Activated naive CD4-positive, alpha-beta T cell treated with anti-CD3 and anti-CD28 coated beads, Interleukin-2, amount 50 U/mL, for 72 hours (primary cell): ENCODE results near the gene CALML3. TPM values are rescaled to one million over a fixed set of nuclear protein-coding genes. Genes with fewer than 3 reads are reported as not detected.

Source experiments
- ATAC-seq, 2 donors: fragments of 150-1000 bp; cut with Tn5 transposase; 2 replicates each; pipeline ENCODE4 v1.10.0; 2021; ENCODE audit warnings: mild to moderate bottlenecking in 2 of 2, moderate library complexity in 2 of 2
- DNase-seq, 2 donors: peaks; one replicate each; pipeline ENCODE4 v3.0.0; 2021 to 2022; ENCODE audit warnings: low spot score in 2 of 2
- H3K27ac Mint-ChIP-seq, 2 donors: one replicate each; pipeline ENCODE4 v1.8.0; 2022; ENCODE audit warnings: mild to moderate bottlenecking in 2 of 2, mixed read lengths in 2 of 2
- H3K36me3 Mint-ChIP-seq, 2 donors: one replicate each; pipeline ENCODE4 v1.8.0; 2022; ENCODE audit warnings: mixed read lengths in 2 of 2
- H3K9me3 Mint-ChIP-seq, 2 donors: one replicate each; pipeline ENCODE4 v1.8.0; 2022; ENCODE audit warnings: mixed read lengths in 2 of 2
- total RNA-seq, 2 donors: library from RNA; stranded (reverse); gene quantifications; one replicate each; pipeline ENCODE4 v1.2.3, GENCODE V29; 2022

Gene CALML3
- total RNA-seq, 2 donors from 2014 or later = not detected

DNA sequence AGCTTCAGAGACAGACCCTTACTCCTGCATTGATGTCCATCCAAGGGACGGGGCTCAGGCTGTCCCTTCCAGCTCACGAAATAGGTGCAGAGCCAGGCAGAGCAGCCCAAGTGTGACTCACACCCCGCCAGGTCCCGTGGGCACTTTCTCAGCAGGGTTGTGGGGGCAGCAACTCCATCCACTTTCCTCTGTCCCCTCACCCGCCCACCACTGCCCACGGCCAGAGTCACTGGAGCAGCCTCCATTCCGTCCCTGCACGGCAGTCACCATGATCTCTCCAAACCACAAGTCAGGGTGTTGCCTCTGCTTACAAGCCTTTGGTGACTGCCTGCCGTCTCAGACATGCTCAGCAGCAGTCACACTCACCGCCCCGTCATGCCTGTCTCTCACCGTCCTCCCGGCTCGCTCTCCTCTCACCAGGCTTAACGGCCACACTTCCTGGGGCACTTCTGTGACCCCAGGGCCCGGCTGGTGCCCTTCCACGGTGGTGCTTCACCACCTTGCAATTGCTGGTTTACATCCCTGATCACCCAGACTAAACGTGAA is 39.3 kb downstream of the CALML3 start:
- H3K36me3 Mint-ChIP-seq = peaks cover 0 to 7% of the 10 kb centered on the region in 2 donors

DNA sequence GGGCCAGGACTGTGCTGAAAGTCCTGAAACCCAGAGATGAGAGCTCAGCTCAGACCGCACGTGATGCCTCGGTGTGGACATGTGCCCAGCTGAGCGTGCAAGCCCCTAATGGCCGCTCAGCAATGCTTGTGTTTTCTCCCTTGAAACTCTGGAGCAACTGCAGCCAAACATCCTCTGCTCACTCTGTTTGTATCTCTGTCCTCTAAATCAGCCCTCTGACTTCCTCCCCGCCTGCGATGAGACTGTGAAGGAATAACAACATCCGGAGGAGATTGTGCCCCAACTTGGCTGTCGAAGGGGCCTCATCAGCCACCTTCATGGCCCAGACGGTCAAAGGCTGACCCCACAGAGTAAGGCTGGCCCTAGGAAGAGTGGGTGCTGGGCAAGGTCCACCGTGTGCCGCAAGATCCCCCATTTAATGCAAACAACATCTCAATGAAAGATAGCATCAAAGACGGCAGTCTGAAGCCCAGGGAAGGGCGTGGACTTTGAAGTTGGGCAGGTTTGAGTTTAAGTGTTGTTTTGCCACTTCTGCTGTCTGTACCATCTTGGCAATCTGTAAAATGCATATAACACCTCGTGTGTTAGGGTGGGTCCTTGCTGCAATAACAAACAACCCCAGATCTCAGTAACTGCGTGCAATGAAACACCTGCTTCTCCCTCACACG is 39.9 kb downstream of the CALML3 start:
- ATAC-seq (peak in 1 of 2 donors; percentile 27), DNase-seq (peak in 1 of 2 donors; percentile 47)
- H3K9me3 Mint-ChIP-seq = peaks cover 4 to 9% of the 10 kb centered on the region in 2 donors
- peaks cover 0 to 7% of the 10 kb centered on the region in 2 donors for H3K36me3 Mint-ChIP-seq
- H3K27ac Mint-ChIP-seq = peak overlapping the region; percentile 87 to 89

More for the DNA sequence above, 39.3 kb downstream of the CALML3 start:
- peak; percentile 57 to 75 for DNase-seq
- Mint-ChIP-seq H3K27ac (peak overlapping the region; percentile 87 to 89), H3K9me3 (peaks cover 2 to 4% of the 10 kb centered on the region in 2 donors)
- peak; percentile 71 to 93 for ATAC-seq

DNA sequence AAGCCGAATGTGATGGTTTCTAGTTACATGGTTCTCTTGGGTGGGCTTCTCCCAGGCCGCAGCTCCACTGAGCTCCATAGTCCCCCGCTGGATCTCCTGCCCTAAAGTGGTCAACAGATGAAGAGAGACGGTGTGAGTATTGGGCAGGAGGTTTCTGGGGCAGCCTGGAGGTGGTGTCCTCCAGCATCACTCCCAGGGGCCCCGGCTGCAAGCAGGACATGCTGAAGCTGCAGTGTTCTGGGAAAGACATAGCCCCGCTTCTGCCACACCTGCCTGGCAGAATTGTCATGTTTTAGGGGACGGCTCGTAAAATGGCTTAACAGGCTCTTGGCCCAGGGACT is 40.4 kb downstream of the CALML3 start:
- DNase-seq (peak in 1 of 2 donors; percentile 37), ATAC-seq (no peak)
- Mint-ChIP-seq H3K36me3 (peaks cover 0 to 7% of the 10 kb centered on the region in 2 donors), H3K9me3 (peaks cover 4 to 9% of the 10 kb centered on the region in 2 donors), H3K27ac (peak overlapping the region; percentile 79 to 89)

DNA sequence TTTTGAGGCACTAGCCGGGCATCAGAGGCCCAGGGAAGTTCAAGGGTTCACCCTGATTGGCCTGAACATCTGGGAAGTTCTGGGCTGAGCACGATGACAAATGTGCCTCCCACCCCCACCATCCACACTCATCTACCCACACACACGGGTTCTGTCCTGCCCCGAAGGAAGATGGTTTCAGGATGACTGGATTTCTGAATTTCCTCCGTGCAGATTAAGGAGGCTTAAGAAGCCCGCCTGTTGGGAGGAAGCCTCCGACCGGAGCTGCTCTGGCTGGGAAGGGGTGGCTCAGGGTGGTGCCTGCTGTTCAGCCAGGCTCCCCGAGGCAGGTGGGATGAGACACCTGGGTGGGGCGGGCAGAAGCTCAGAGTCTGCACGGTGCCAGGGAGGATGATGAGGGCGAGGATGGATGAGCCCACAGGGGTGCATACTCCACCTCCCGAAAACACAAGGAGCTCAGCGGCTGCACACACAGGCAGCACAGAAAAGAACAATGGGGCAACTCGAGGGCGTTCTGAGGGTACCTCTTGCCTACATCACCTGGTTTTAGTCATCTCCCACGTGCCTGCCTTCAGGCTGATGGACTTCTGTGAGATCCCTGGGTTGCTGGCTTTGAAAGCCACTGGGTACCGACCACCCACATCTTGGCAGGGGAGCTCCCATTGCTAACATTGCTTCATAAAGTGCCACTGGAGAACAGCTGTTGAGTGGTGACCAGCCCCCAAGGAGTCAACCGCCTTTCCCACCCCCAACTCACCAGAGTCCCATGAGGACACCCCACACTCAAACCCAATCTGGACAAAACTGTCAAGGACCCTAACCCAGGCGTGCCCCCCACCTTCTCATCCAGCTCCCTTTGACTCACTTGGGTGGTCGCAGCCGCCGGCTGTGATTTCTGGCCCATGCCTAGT is 41.2 kb downstream of the CALML3 start:
- H3K27ac Mint-ChIP-seq = peak overlapping the region; percentile 89 to 93
- ATAC-seq (peak in 1 of 2 donors; percentile 3), DNase-seq (peak in 1 of 2 donors; percentile 50)
- peaks cover 4 to 9% of the 10 kb centered on the region in 2 donors for H3K9me3 Mint-ChIP-seq
- peaks cover 0 to 7% of the 10 kb centered on the region in 2 donors for H3K36me3 Mint-ChIP-seq

- peaks cover 4 to 9% of the 10 kb centered on the region in 2 donors for H3K9me3 Mint-ChIP-seq
- H3K27ac Mint-ChIP-seq = peak overlapping the region in 1 of 2 donors; percentile 93
- peak; percentile 38 to 87 for ATAC-seq
- DNase-seq = peak; percentile 41 to 64
- H3K36me3 Mint-ChIP-seq = peaks cover 0 to 7% of the 10 kb centered on the region in 2 donors
These were observed 41.9 kb downstream of the CALML3 start for GRCh38 chr10:5566614-5567013.

GRCh38 chr10:5567477-5567876 is 42.7 kb downstream of the CALML3 start:
- H3K36me3 Mint-ChIP-seq = peaks cover 0 to 7% of the 10 kb centered on the region in 2 donors
- no peak overlapping the region for H3K27ac Mint-ChIP-seq
- DNase-seq (no peak), ATAC-seq (no peak)
- H3K9me3 Mint-ChIP-seq = peaks cover 4 to 9% of the 10 kb centered on the region in 2 donors

DNA sequence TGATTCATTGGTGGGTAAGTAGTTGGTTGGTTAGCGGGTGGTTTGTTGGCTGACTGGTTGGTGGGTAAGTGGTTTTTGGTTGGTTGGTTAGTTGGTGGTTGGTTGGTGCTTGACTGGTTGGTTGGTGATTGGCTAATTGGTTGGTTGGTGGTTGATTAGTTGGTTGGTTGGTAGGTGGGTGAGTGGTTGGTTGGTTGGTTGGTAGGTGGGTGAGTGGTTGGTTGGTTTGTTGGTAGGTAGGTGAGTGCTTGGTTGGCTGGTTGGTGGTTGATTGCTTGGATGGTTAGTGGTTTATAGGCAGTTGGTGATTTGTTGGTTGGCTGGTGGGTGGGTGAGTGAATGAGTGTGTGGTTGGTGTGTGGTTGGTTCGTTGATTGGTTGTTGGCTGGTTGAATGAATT is 44.2 kb downstream of the CALML3 start:
- Mint-ChIP-seq H3K9me3 (peaks cover 4 to 9% of the 10 kb centered on the region in 2 donors), H3K27ac (no peak overlapping the region), H3K36me3 (peaks cover 0 to 7% of the 10 kb centered on the region in 2 donors)
- ATAC-seq = no peak
- no peak for DNase-seq

- peaks cover 0 to 3% of the 10 kb centered on the region in 2 donors for H3K36me3 Mint-ChIP-seq
- no peak for ATAC-seq
- H3K9me3 Mint-ChIP-seq = peaks cover 4 to 9% of the 10 kb centered on the region in 2 donors
- DNase-seq = no peak
- no peak overlapping the region for H3K27ac Mint-ChIP-seq
These were observed 44.8 kb downstream of the CALML3 start for GRCh38 chr10:5569568-5569967.

- DNase-seq = no peak
- H3K9me3 Mint-ChIP-seq = peaks cover 4 to 9% of the 10 kb centered on the region in 2 donors
- H3K27ac Mint-ChIP-seq = no peak overlapping the region
- H3K36me3 Mint-ChIP-seq = no peaks in the 10 kb centered on the region
- no peak for ATAC-seq
These were observed 45.4 kb downstream of the CALML3 start for GRCh38 chr10:5570007-5570655.

GRCh38 chr10:5570979-5571810 is 46.4 kb downstream of the CALML3 start:
- peaks cover 4 to 9% of the 10 kb centered on the region in 2 donors for H3K9me3 Mint-ChIP-seq
- no peaks in the 10 kb centered on the region for H3K36me3 Mint-ChIP-seq
- DNase-seq = no peak
- no peak overlapping the region for H3K27ac Mint-ChIP-seq
- no peak for ATAC-seq

- ATAC-seq (no peak), DNase-seq (no peak)
- Mint-ChIP-seq H3K27ac (no peak overlapping the region), H3K9me3 (peaks cover 4 to 9% of the 10 kb centered on the region in 2 donors), H3K36me3 (no peaks in the 10 kb centered on the region)
These were observed 47.1 kb downstream of the CALML3 start for GRCh38 chr10:5571826-5572225.

DNA sequence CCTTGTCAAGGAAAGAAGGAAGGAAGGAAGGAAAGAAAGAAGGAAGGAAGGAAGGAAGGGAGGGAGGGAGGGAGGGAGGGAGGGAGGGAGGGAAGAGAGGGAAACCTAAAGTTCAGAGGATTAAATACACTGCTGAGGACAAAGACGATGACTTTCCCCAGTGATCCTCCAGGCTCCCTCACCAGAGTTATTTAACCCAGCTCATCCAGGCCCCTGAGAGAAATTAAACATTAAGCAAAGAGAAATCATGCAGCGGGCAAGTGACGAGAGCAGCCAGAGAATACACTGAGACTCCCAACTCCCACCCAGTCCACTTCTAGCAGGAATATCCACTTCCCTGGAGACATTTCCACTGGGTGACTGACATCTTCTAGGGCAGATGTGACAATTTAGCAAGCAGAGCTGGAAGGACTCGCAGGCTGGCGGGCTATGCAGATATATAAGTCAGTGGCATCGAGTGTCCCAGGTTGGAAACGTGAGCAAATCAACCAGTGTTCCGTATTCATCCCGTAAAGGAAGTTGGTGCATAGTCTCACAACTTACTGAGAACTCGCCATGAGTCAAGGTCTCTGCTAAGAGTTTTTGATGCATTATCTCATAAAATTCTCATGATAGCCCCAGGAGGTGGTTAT is 48.7 kb downstream of the CALML3 start:
- H3K36me3 Mint-ChIP-seq = no peaks in the 10 kb centered on the region
- ATAC-seq (no peak), DNase-seq (no peak)
- no peak overlapping the region for H3K27ac Mint-ChIP-seq
- peaks cover 4 to 9% of the 10 kb centered on the region in 2 donors for H3K9me3 Mint-ChIP-seq

DNA sequence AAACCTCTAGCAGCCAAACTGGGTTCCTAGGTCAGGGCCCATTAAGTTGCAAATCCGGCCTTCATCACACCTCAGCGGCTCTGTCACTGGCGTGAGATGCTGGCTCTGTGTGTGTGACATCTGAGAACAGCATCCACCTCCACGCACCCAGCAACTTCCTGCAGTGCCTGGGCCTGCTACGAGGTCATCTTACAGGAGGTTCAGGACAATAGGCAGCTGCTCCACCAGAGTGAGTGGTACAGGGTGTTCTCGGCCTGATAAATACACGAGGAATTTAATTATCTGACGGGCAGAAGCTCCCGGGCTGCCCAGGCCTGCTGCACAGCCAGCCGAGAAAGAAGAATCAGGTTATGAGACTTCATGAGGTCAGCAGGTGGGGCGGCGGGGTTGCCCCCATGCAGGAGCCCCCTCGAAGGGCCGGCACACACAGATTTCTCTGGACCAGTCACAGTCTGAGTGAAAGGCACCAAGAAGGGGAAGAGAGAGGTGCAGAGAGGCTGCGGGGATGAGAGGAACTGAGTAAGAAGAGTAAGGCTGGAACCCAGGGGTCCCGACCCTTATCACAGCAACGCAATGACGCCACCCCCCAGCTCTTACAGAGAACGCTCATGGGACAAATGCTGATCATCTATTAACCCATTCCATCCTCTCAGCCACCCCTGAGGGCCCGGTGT is 49.3 kb downstream of the CALML3 start:
- no peak overlapping the region for H3K27ac Mint-ChIP-seq
- no peak for DNase-seq
- H3K36me3 Mint-ChIP-seq = no peaks in the 10 kb centered on the region
- no peak for ATAC-seq
- H3K9me3 Mint-ChIP-seq = peaks cover 2 to 5% of the 10 kb centered on the region in 2 donors

DNA sequence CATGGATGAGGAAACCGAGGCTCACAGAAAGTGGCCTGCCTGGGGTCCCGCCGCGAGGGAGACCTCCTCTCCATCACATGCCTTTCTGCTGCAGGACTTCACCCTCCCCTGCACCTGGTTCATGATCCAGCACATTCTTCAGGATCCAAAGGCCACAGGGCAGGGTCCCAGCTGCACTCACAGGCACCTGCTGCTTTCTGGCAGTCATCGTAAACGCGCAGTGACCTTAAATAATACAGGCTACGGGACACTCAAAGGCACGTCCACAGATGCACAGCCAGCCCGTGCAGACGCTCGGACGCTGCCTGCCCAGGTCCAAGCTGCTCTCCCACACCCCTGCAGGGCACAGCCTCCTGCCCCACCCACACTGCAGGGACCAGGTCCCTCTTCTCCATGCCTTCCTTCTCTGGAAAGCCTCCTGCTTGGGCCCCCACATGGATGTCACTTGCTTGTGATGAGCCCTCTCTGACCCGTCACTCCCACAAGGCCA is 49.9 kb downstream of the CALML3 start:
- no peak for DNase-seq
- Mint-ChIP-seq H3K36me3 (no peaks in the 10 kb centered on the region), H3K27ac (no peak overlapping the region), H3K9me3 (no peaks in the 10 kb centered on the region)
- no peak for ATAC-seq

- no peak for DNase-seq
- H3K36me3 Mint-ChIP-seq = no peaks in the 10 kb centered on the region
- H3K9me3 Mint-ChIP-seq = no peaks in the 10 kb centered on the region
- no peak for ATAC-seq
- no peak overlapping the region for H3K27ac Mint-ChIP-seq
These were observed 50.4 kb downstream of the CALML3 start for GRCh38 chr10:5575144-5575481.
